ENCODE data around the gene CYP27C1. TPM values are rescaled to one million over a fixed set of nuclear protein-coding genes. Genes with fewer than 3 reads are reported as not detected.
"Not testable (repeated sequence)": the region's sequence is repeated elsewhere in the genome, so short reads cannot be mapped to it uniquely, and the experiment has no call there.

The CYP27C1 gene
- total RNA-seq, 1 donor from 2014 or later, result 3.0 TPM

DNA sequence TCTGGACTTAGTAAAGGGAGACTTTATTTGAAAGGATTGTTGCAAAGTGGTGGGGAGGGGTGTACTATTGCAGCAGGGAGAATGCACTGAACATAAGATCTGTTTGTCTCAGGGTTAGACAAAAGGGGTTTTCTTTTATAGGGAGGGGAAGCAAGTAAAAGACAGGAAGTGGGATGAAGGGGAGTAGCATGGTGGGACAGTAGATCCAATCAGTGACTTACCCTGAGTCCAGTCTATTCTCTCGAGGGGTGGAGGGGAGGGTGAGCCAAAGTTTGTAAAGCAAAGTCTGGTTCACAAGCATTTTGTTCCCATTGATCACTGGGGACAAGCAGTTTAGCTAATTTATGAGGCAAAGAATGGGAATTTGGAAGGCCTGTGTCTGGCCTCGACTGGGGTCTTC lies 35.0 kb upstream of the CYP27C1 start:
- no peak overlapping the region for H3K4me3 Mint-ChIP-seq
- no peak for DNase-seq (ENCODE audit: low spot score)
- peaks cover 4% of the 10 kb centered on the region for H3K27me3 Mint-ChIP-seq (ENCODE audit: insufficient read depth, low read depth)
- Histone ChIP-seq H3K27me3 (no peaks in the 10 kb centered on the region), H3K27ac (no peak overlapping the region), H3K4me1 (no peaks in the 10 kb centered on the region), H2AFZ (replicated peaks) (no peak overlapping the region), H3K79me2 (ENCODE audit: low read depth) (no peaks in the 10 kb centered on the region), H4K20me1 (ENCODE audit: low read depth) (peaks cover 3% of the 10 kb centered on the region), H3K4me3 (no peak overlapping the region), H3K36me3 (no peaks in the 10 kb centered on the region), H3K4me2 (no peak overlapping the region), H3K9me3 (ENCODE audit: low read depth) (no peaks in the 10 kb centered on the region), H3F3A (ENCODE audit: low read depth) (peaks cover 3% of the 10 kb centered on the region), H3K9ac (no peak overlapping the region)
- H3K36me3 Mint-ChIP-seq, result peaks cover 33% of the 10 kb centered on the region
- TF ChIP-seq EZH2phosphoT487 (IDR thresholded peaks at IDR 0.05) (no peak), EZH2 (IDR thresholded peaks at IDR 0.05) (no peak)
- TF ChIP-seq, protein P1, sequence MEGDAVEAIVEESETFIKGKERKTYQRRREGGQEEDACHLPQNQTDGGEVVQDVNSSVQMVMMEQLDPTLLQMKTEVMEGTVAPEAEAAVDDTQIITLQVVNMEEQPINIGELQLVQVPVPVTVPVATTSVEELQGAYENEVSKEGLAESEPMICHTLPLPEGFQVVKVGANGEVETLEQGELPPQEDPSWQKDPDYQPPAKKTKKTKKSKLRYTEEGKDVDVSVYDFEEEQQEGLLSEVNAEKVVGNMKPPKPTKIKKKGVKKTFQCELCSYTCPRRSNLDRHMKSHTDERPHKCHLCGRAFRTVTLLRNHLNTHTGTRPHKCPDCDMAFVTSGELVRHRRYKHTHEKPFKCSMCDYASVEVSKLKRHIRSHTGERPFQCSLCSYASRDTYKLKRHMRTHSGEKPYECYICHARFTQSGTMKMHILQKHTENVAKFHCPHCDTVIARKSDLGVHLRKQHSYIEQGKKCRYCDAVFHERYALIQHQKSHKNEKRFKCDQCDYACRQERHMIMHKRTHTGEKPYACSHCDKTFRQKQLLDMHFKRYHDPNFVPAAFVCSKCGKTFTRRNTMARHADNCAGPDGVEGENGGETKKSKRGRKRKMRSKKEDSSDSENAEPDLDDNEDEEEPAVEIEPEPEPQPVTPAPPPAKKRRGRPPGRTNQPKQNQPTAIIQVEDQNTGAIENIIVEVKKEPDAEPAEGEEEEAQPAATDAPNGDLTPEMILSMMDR (IDR thresholded peaks at IDR 0.05), result no peak
- no peak overlapping the region for H3K27ac Mint-ChIP-seq
- H3K9me3 Mint-ChIP-seq, result no peaks in the 10 kb centered on the region
- H3K4me1 Mint-ChIP-seq, result peaks cover 9% of the 10 kb centered on the region

DNA sequence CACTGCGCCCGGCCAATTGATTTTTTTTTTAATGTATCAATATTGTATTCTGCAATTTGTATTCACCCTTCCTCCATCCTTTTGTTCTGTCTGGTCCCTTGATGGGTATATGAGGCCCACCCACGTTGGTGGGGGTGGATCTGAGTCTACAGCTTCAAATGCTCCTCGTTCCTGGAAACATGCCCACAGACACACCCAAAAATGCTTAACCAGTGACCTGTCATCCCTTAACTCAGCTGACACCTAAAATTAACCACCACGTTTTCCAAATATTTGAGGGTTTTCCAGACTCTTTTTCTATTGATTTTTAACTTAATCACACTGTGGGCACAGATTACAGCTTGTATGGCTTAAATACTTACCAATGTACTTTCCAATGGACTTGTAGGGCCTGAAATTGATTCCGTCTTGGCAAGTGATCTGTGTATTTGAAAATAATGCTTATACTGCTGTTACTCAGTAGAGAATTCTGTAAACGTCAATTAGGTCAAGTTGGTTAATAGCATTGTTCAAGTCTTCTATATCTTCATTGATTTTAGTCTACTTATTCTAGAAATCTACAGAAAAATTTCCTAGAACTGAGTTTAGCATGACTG lies 34.4 kb upstream of the CYP27C1 start:
- no peak for TF ChIP-seq EZH2 (IDR thresholded peaks at IDR 0.05)
- no peak for TF ChIP-seq EZH2phosphoT487 (IDR thresholded peaks at IDR 0.05)
- TF ChIP-seq, protein P1 (IDR thresholded peaks at IDR 0.05), result no peak
- Mint-ChIP-seq H3K4me3 (no peak overlapping the region), H3K27me3 (ENCODE audit: insufficient read depth, low read depth) (peaks cover 4% of the 10 kb centered on the region), H3K36me3 (peaks cover 27% of the 10 kb centered on the region), H3K9me3 (no peaks in the 10 kb centered on the region), H3K4me1 (peaks cover 9% of the 10 kb centered on the region), H3K27ac (no peak overlapping the region)
- no peaks in the 10 kb centered on the region for H3K79me2 ChIP-seq (ENCODE audit: low read depth)
- no peak for DNase-seq (ENCODE audit: low spot score)
- H3K36me3 ChIP-seq, result no peaks in the 10 kb centered on the region
- H3K9ac ChIP-seq, result no peak overlapping the region
- no peaks in the 10 kb centered on the region for H4K20me1 ChIP-seq (ENCODE audit: low read depth)
- H3K4me1 ChIP-seq, result no peaks in the 10 kb centered on the region
- peaks cover 3% of the 10 kb centered on the region for H3F3A ChIP-seq (ENCODE audit: low read depth)
- H2AFZ ChIP-seq (replicated peaks), result no peak overlapping the region
- H3K4me2 ChIP-seq, result no peak overlapping the region
- H3K27me3 ChIP-seq, result no peaks in the 10 kb centered on the region
- no peak overlapping the region for H3K4me3 ChIP-seq
- no peaks in the 10 kb centered on the region for H3K9me3 ChIP-seq (ENCODE audit: low read depth)
- no peak overlapping the region for H3K27ac ChIP-seq

GRCh38 chr2:127241184-127241583 lies 21.1 kb upstream of the CYP27C1 start:
- not testable (repeated sequence) for H3K4me2 ChIP-seq; H3K4me3 ChIP-seq; H3K9me3 ChIP-seq (ENCODE audit: low read depth); H3K4me3 Mint-ChIP-seq; H3F3A ChIP-seq (ENCODE audit: low read depth); H3K27me3 Mint-ChIP-seq (ENCODE audit: insufficient read depth, low read depth); DNase-seq (ENCODE audit: low spot score); H3K79me2 ChIP-seq (ENCODE audit: low read depth); H3K4me1 Mint-ChIP-seq; H3K9ac ChIP-seq; H3K36me3 ChIP-seq; H2AFZ ChIP-seq (replicated peaks); H3K27ac ChIP-seq; H4K20me1 ChIP-seq (ENCODE audit: low read depth); H3K27me3 ChIP-seq; H3K27ac Mint-ChIP-seq; H3K36me3 Mint-ChIP-seq; H3K4me1 ChIP-seq
- H3K9me3 Mint-ChIP-seq, result peaks cover 19% of the 10 kb centered on the region

DNA sequence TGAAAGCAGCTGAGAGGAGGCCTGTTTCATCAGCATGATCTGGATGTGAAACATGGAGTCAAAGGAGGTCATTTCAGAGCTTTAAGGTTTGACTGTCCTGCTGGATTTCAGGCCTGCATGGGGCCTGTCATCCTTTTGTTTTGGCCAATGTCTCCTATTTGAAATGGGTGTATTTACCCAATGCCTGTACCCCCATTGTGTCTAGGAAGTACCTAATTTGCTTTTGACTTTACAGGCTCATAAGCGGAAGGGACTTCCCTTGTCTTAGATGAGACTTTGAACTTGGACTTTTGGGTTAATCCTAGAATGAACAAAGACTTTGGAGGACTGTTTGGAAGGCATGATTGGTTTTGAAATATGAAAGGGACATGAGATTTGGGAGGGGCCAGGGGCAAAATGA lies 19.3 kb upstream of the CYP27C1 start:
- no peaks in the 10 kb centered on the region for H3K27me3 ChIP-seq
- TF ChIP-seq, protein P1 (IDR thresholded peaks at IDR 0.05), result no peak
- TF ChIP-seq EZH2 (IDR thresholded peaks at IDR 0.05), result no peak
- TF ChIP-seq EZH2phosphoT487 (IDR thresholded peaks at IDR 0.05), result no peak

GRCh38 chr2:127237768-127238167 lies 17.7 kb upstream of the CYP27C1 start:
- not testable (repeated sequence) for H3K27me3 Mint-ChIP-seq (ENCODE audit: insufficient read depth, low read depth); H3K4me2 ChIP-seq; H3K27me3 ChIP-seq; H2AFZ ChIP-seq (replicated peaks); H3K4me3 ChIP-seq; H3K9ac ChIP-seq; H3K4me1 Mint-ChIP-seq; H3K4me1 ChIP-seq; H3K4me3 Mint-ChIP-seq; H3K9me3 ChIP-seq (ENCODE audit: low read depth); H3K27ac ChIP-seq; H3K79me2 ChIP-seq (ENCODE audit: low read depth); H3F3A ChIP-seq (ENCODE audit: low read depth); H3K27ac Mint-ChIP-seq; H3K36me3 ChIP-seq; H4K20me1 ChIP-seq (ENCODE audit: low read depth); H3K36me3 Mint-ChIP-seq; DNase-seq (ENCODE audit: low spot score)
- peaks cover 19% of the 10 kb centered on the region for H3K9me3 Mint-ChIP-seq

More for the DNA sequence above, 19.3 kb upstream of the CYP27C1 start:
- no peaks in the 10 kb centered on the region for H4K20me1 ChIP-seq (ENCODE audit: low read depth)
- peaks cover 8% of the 10 kb centered on the region for H3F3A ChIP-seq (ENCODE audit: low read depth)
- Mint-ChIP-seq H3K9me3 (peaks cover 19% of the 10 kb centered on the region), H3K4me1 (no peaks in the 10 kb centered on the region), H3K4me3 (no peak overlapping the region), H3K27me3 (ENCODE audit: insufficient read depth, low read depth) (peaks cover 4% of the 10 kb centered on the region), H3K27ac (no peak overlapping the region), H3K36me3 (no peaks in the 10 kb centered on the region)
- H3K4me1 ChIP-seq, result peaks cover 9% of the 10 kb centered on the region
- H3K9me3 ChIP-seq (ENCODE audit: low read depth), result no peaks in the 10 kb centered on the region
- no peak overlapping the region for H3K4me2 ChIP-seq
- H3K9ac ChIP-seq, result no peak overlapping the region
- no peak overlapping the region for H3K4me3 ChIP-seq
- H3K36me3 ChIP-seq, result no peaks in the 10 kb centered on the region
- H3K27ac ChIP-seq, result no peak overlapping the region
- no peak overlapping the region for H2AFZ ChIP-seq (replicated peaks)
- DNase-seq (ENCODE audit: low spot score), result no peak
- no peaks in the 10 kb centered on the region for H3K79me2 ChIP-seq (ENCODE audit: low read depth)
